ENCODE data around the gene MAP3K21.

MAP3K21 gene

DNA sequence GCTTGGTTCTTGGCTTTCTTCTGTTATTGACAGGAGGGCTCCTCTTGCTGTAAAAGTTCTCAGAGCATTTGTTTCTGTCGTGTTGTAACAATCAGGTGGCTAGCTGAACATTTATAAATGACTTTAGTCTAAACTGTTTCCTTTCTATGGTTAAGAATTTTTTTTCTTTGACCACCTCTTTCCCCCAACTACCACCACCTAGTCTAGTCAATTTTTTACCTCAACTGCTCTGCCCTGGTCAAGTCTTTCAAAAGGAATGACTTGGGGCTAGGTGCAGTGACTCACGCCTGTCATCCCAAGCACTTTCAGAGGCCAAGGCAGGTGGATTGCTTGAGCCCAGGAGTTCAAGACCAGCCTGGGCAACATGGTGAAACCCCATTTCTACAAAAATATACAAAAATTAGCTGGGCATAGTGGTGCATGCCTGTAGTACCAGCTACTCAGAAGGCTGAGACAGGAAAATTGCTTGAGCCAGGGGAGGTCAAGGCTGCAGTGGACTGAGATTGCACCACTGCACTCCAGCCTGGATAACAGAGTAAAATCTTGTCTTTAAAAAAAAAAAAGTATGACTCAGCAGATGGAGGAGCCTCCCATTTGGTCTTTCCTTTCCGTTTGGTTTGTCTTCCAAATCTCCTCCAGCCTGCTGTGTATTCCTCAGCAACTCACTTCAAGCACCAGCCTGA is 40.7 kb downstream of the MAP3K21 start:
- no peak overlapping the region for H3K4me3 ChIP-seq (ENCODE audit: low read depth, low read length)
- in situ Hi-C loops (cut with HindIII; ENCODE audit: low sequenced_read_pairs), result no loop called here
- no peak for DNase-seq (ENCODE audit: low read depth)
- TF ChIP-seq, protein P1, sequence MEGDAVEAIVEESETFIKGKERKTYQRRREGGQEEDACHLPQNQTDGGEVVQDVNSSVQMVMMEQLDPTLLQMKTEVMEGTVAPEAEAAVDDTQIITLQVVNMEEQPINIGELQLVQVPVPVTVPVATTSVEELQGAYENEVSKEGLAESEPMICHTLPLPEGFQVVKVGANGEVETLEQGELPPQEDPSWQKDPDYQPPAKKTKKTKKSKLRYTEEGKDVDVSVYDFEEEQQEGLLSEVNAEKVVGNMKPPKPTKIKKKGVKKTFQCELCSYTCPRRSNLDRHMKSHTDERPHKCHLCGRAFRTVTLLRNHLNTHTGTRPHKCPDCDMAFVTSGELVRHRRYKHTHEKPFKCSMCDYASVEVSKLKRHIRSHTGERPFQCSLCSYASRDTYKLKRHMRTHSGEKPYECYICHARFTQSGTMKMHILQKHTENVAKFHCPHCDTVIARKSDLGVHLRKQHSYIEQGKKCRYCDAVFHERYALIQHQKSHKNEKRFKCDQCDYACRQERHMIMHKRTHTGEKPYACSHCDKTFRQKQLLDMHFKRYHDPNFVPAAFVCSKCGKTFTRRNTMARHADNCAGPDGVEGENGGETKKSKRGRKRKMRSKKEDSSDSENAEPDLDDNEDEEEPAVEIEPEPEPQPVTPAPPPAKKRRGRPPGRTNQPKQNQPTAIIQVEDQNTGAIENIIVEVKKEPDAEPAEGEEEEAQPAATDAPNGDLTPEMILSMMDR (IDR thresholded peaks at IDR 0.05; ENCODE audit: low read depth, low read length, missing control alignments), result no peak

DNA sequence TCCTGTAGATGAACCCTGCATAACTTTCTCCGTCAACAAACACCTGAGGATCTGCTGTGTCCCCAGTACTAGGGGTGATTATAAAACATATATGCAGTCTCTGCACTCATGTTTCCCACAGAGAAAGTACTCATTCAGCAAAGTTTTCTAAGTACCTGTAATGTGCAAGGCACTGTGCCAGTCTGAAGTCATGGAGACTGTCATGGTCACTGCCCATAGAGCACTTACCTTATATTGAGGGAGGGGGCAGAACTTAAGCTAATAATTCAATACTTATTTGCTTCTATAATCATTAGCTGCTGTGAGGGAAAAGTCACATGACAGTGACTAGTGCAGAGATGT is 41.2 kb downstream of the MAP3K21 start:
- TF ChIP-seq, protein P1 (IDR thresholded peaks at IDR 0.05; ENCODE audit: low read depth, low read length, missing control alignments), result no peak
- in situ Hi-C loops (cut with HindIII; ENCODE audit: low sequenced_read_pairs), result no loop called here
- no peak overlapping the region for H3K4me3 ChIP-seq (ENCODE audit: low read depth, low read length)
- DNase-seq (ENCODE audit: low read depth), result no peak

DNA sequence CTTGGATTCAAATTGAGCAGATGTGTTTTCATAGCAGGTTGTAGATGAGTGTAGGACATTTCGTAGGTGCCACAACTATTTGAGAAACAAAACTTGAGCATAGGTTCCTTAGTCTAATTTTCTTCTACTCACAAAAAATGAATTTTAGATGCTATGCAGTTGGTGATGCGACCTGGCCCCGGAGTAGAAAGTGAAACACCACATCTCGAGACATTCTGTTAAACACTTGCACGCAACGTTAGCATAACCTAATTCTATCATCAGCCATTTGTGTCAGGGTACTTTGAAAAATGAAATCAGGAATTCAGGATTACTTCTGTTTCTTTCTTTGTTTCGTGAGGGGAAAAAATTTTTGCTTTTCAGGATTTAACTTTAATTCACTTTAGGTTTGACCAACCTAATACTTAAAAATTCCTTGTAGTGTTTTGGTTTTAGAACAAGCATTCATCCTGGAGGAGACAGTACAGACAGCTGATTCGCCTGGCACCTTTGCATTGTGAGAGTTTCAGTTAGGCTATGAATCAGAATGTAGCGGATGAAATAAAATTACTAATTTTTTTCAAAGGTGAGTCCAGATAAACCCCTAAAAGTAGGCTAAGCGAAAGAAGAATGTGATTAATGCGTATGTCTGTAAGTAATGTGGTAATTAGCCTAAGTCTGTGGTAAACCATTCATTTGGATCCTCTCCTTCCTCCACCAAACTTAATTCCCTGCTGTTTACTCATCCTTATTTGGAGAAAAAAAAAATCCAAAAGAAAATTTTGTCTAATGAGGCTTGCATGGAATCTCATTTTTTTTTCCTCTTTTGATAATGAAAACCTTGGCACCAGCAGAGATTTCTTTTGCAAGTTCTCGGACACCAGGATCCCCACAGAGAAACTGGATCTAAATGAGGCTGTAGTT is 44.9 kb downstream of the MAP3K21 start:
- in situ Hi-C loops (cut with HindIII; ENCODE audit: low sequenced_read_pairs), result no loop called here
- DNase-seq (ENCODE audit: low read depth), result peak; percentile 81
- no peak overlapping the region for H3K4me3 ChIP-seq (ENCODE audit: low read depth, low read length)
- TF ChIP-seq, protein P1 (IDR thresholded peaks at IDR 0.05; ENCODE audit: low read depth, low read length, missing control alignments), result no peak

DNA sequence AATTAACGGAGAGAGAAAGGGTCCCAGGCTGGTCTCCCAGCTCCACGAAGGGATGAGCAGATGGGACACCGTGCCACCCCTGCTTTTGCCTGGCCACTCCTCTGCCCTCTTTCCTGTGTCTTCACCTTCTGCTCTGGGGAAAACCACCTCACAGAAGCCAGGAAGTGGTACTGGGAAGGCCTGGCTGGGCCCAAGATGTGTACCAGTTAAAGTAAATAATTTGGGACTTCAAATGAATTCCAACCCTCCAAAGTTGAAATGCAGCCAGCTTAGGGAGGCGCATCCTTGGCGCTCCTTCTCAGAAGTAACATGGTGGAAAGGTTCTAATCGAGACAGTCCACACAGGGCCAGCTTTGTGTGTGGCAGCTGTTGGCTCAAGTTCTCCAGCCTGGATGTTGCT is 45.7 kb downstream of the MAP3K21 start:
- in situ Hi-C loops (cut with HindIII; ENCODE audit: low sequenced_read_pairs), result no loop called here
- no peak for DNase-seq (ENCODE audit: low read depth)
- no peak overlapping the region for H3K4me3 ChIP-seq (ENCODE audit: low read depth, low read length)
- TF ChIP-seq, protein P1 (IDR thresholded peaks at IDR 0.05; ENCODE audit: low read depth, low read length, missing control alignments), result no peak

DNA sequence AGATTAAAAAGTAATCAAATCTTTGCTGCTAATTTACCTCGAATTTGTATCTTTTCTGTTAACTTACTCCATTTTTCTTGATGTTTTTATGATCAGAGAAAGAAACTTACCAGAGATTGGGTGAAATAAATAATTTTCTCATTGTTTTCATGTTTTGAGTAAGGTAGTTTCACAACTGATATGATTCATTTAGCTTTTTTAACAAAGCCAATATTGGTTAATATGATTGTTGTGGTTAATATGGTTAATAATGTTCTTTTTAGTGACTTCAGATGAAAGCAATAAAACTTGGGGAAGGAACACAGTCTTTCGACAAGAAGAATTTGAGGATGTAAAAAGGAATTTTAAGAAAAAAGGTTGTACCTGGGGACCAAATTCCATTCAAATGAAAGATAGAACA is 48.1 kb downstream of the MAP3K21 start:
- DNase-seq (ENCODE audit: low read depth), result no peak
- in situ Hi-C loops (cut with HindIII; ENCODE audit: low sequenced_read_pairs), result no loop called here
- TF ChIP-seq, protein P1 (IDR thresholded peaks at IDR 0.05; ENCODE audit: low read depth, low read length, missing control alignments), result no peak
- no peak overlapping the region for H3K4me3 ChIP-seq (ENCODE audit: low read depth, low read length)

DNA sequence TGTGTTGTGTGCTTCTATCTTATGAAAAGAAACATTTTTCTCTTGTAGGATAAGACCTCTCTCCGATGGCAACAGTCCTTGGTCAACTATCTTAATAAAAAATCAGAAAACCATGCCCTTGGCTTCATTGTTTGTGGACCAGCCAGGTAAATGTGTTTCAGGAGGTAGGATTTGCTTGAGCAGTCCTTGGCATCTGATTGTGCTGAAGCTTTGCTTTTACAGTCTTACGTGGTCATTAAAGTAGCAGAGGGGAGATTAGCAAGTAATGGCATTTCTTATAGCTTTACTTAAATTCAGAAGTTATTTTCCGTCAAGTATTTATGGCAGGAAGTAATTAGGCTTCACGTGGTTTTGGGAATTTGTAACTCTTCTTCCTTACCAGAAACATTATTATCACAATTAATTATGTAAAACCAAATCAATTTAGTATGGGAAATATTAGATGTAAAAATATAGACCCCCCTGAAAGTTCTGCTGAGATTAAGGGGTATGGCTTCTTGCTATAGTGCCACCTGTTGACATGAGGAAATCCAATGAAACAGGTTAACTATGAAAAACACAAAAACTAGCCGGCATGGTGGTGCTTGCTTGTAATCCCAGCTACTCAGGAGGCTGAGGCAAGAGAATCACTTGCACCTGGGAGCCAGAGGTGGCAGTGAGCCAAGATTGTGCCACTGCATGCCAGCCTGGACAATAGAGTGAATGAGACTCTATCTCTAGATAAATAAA is 49.0 kb downstream of the MAP3K21 start:
- DNase-seq (ENCODE audit: low read depth), result no peak
- in situ Hi-C loops (cut with HindIII; ENCODE audit: low sequenced_read_pairs), result no loop called here
- no peak overlapping the region for H3K4me3 ChIP-seq (ENCODE audit: low read depth, low read length)
- TF ChIP-seq, protein P1 (IDR thresholded peaks at IDR 0.05; ENCODE audit: low read depth, low read length, missing control alignments), result no peak

All from astrocyte of the cerebellum (primary cell).